CD4-positive, alpha-beta T cell treated with Interleukin-10 for 1 hour (primary cell): ENCODE data around the gene SLC29A1.
A peak's percentile ranks its signal among the peaks of the same experiment; 100 is the strongest.

Source experiments
- DNase-seq: peaks from one replicate; pipeline ENCODE4 v3.0.0-alpha.2; 2020

Gene SLC29A1

GRCh38 chr6:44257025-44257752 is 33.8 kb downstream of the SLC29A1 start, which contains the start of gene SLC35B2:
Gene SLC35B2, minus strand, starts transcription at chr6:44257528. Its CDS starts 118 bp downstream, at chr6:44257410.
- DNase-seq = peak; percentile 80

GRCh38 chr6:44257753-44258324 is 34.4 kb downstream of the SLC29A1 start:
- no peak for DNase-seq

GRCh38 chr6:44258325-44258863 is 35.0 kb downstream of the SLC29A1 start:
- DNase-seq = no peak

GRCh38 chr6:44258921-44259320 is 35.5 kb downstream of the SLC29A1 start:
- DNase-seq = no peak

- no peak for DNase-seq
These were observed 36.6 kb downstream of the SLC29A1 start for GRCh38 chr6:44260011-44260410.

- no peak for DNase-seq
These were observed 37.3 kb downstream of the SLC29A1 start for GRCh38 chr6:44260451-44261297.

- DNase-seq = no peak
These were observed 38.2 kb downstream of the SLC29A1 start for GRCh38 chr6:44261581-44261980.

- no peak for DNase-seq
These were observed 39.3 kb downstream of the SLC29A1 start for GRCh38 chr6:44262467-44263353.

GRCh38 chr6:44263354-44264100 is 40.1 kb downstream of the SLC29A1 start:
- peak; percentile 73 for DNase-seq

- DNase-seq = peak; percentile 61
These were observed 41.0 kb downstream of the SLC29A1 start for GRCh38 chr6:44264154-44265006.

GRCh38 chr6:44265007-44265721 is 41.8 kb downstream of the SLC29A1 start, which contains the start of gene NFKBIE:
Gene NFKBIE, minus strand, starts transcription at chr6:44265551. Its CDS starts 205 bp downstream, at chr6:44265346.
- DNase-seq = peak; percentile 96

GRCh38 chr6:44265722-44266233 is 42.4 kb downstream of the SLC29A1 start:
- DNase-seq = no peak

GRCh38 chr6:44266347-44266746 is 43.0 kb downstream of the SLC29A1 start:
- no peak for DNase-seq

- DNase-seq = no peak
These were observed 43.9 kb downstream of the SLC29A1 start for GRCh38 chr6:44267252-44267651.

GRCh38 chr6:44268095-44268628 is 44.8 kb downstream of the SLC29A1 start:
- DNase-seq = peak; percentile 77

GRCh38 chr6:44269178-44269920 is 46.0 kb downstream of the SLC29A1 start:
- DNase-seq = no peak

GRCh38 chr6:44269921-44270525 is 46.6 kb downstream of the SLC29A1 start, which contains the start of gene TMEM151B:
Gene TMEM151B, plus strand, starts transcription at chr6:44270450. Its CDS starts 293 bp downstream, at chr6:44270743.
- no peak for DNase-seq
